Heart left ventricle (tissue), 11 donors: ENCODE data around the gene SLC25A40. TPM values are rescaled to one million over a fixed set of nuclear protein-coding genes. Genes with fewer than 3 reads are reported as not detected.

Experiments
- polyA plus RNA-seq, 2 donors: library from polyadenylated mRNA; stranded (reverse); fragments of 200-250 nt; gene quantifications; one replicate each; pipeline ENCODE4 v1.2.3, GENCODE V29; 2013
- total RNA-seq, 9 donors: library from RNA; depleted of rRNA in 2 of 9; stranded (reverse); fragments of >200 nt in 2 of 9; fragmentation: NEBNext Ultra II Directional in 3 of 9; extraction: Animal tissue kit (Norgen Biotek cat#: 25700) in 3 of 9; gene quantifications; one replicate each; pipeline versions ENCODE4 v1.1.0 to v1.2.4, GENCODE V29; 2016 to 2023
- donor health status: ischemic (EF 13 %, LVEDD 7.1; RV severe dilation, severe dysfunction).
- donor health status: healthy with polysubstance abuse.
- donor health status: DM: no; HTN: yes; CAD: no.
- donor health status: DM: no; HTN: no; CAD: no.
- donor health status: ischemic (EF 25% LVEDD 5.7; RV mildly dilated, moderate dysfunction).
- donor health status: healthy.
- donor health status: DM: yes; HTN: yes; CAD: no.
- donor health status: PGD.
- donor health status: nonischemic (EF 23%, LVEDD 6.1; RV moderate dilation, normal function).

The SLC25A40 gene
- total and polyA plus RNA-seq, 11 donors, result 6.0 to 29.1 (median 22.1) TPM

Other genes starting within 250 kb of the SLC25A40 start
- 1 to 10 TPM in 7 of 9 donors, under 1 TPM in 2; 0.86 to 4.4 (median 1.8) TPM for gene RUNDC3B, start 248.0 kb downstream of the SLC25A40 start, total RNA-seq
- under 1 TPM; 0.40 to 0.65 TPM for gene RUNDC3B, start 248.0 kb downstream of the SLC25A40 start, polyA plus RNA-seq
- 1 to 10 TPM; 1.0 to 7.8 (median 2.8) TPM for gene DBF4, start 133 bp upstream of the SLC25A40 start, total RNA-seq
- 1 to 10 TPM; 1.2 to 2.4 TPM for gene DBF4, start 133 bp upstream of the SLC25A40 start, polyA plus RNA-seq
- 1 to 10 TPM in 6 of 9 donors, under 1 TPM in 3; 0.75 to 3.4 (median 1.5) TPM for gene ADAM22, start 57.9 kb upstream of the SLC25A40 start, total RNA-seq
- gene ADAM22, start 57.9 kb upstream of the SLC25A40 start, polyA plus RNA-seq, result under 1 TPM; 0.27 to 0.73 TPM